ENCODE measurements around the gene RBM47.

RBM47 gene

DNA sequence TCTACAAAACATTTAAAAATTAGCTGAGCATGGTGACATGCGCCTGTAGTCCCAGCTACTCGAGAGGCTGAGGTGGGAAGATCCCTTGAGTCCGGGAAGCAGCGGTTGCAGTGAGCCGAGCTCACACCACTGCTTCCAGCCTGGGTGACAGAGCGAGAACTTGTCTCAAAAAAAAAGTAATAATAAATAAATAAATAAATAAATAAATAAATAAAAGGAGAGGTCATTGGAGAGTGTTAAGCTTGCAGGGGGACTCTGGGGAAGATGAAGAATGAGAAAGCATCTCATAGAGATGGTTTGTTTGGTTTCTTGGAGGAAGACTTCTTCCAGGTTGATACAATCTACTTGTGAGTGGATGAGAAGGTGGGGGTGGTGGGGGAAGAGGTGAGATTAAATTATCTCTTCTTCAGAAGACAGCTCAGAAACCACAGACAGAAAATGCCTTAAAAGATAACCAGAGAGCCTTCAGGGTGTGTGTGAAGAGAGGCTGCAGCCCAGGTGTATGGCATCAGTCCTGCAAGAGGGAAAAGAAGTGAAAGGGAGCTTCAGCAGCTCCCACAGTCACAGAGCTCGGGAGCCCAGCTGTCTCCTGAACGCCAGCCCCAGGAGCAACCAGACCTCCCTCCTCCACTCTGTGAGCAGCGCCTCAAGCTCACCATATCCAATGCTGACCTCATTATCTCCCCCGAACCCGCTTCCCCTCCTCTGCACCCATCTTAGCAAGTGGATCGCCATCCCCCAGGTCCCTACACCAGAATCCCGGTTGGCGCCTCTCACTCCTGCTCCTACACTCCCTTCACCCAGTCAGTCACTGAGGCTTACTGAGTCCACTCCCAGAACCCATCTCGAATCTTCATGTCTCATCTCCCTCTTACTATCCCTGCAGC is 48.2 kb downstream of the RBM47 start:
- H3K27ac ChIP-seq = peak overlapping the region; percentile 36; the same call in 1 of the 2 replicates
- peaks cover 65% of the 10 kb centered on the region for H3K4me1 ChIP-seq (ENCODE audit: low read depth, poor library complexity, severe bottlenecking)
- H3K79me2 ChIP-seq (ENCODE audit: insufficient read depth, low read depth) = peaks cover 7% of the 10 kb centered on the region; the same call in 1 of the 2 replicates
- no peak overlapping the region for H3K9ac ChIP-seq
- H3K4me2 ChIP-seq = peak overlapping the region; percentile 42; the same call in 1 of the 2 replicates
- TF ChIP-seq, protein P1, sequence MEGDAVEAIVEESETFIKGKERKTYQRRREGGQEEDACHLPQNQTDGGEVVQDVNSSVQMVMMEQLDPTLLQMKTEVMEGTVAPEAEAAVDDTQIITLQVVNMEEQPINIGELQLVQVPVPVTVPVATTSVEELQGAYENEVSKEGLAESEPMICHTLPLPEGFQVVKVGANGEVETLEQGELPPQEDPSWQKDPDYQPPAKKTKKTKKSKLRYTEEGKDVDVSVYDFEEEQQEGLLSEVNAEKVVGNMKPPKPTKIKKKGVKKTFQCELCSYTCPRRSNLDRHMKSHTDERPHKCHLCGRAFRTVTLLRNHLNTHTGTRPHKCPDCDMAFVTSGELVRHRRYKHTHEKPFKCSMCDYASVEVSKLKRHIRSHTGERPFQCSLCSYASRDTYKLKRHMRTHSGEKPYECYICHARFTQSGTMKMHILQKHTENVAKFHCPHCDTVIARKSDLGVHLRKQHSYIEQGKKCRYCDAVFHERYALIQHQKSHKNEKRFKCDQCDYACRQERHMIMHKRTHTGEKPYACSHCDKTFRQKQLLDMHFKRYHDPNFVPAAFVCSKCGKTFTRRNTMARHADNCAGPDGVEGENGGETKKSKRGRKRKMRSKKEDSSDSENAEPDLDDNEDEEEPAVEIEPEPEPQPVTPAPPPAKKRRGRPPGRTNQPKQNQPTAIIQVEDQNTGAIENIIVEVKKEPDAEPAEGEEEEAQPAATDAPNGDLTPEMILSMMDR (conservative IDR thresholded peaks at IDR 0.05; ENCODE audit: low read depth, low read length) = no peak
- H2AFZ ChIP-seq (ENCODE audit: low read depth) = no peak overlapping the region
- H3K4me3 ChIP-seq (IDR thresholded peaks at IDR 0.05; ENCODE audit: insufficient read depth, low read depth, low read length) = no peak overlapping the region
- H3K27me3 ChIP-seq (ENCODE audit: insufficient read depth, low read depth) = no peaks in the 10 kb centered on the region
- no peaks in the 10 kb centered on the region for H4K20me1 ChIP-seq (ENCODE audit: insufficient read depth)
- no peaks in the 10 kb centered on the region for H3K36me3 ChIP-seq (ENCODE audit: insufficient read depth)

DNA sequence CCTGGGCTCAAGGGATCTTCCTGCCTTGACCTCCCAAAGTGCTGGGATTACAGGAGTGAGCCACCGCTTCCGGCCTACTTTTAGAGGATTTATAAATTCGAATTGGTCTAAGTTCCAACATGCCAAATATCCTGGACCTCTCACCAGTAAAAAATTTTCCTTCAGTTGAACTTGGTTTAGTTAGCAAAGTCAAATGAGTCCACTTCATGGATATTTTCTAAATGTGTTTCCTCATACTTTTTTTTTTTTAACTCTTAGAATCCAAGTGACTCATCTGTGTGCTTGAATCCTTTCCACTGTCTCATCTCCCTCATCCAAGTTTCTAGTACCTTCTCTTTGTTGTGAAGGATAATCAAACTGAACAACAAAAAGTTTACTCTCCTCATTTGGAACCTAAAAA is 49.7 kb downstream of the RBM47 start:
- H3K4me2 ChIP-seq = no peak overlapping the region
- no peak overlapping the region for H3K27ac ChIP-seq
- no peaks in the 10 kb centered on the region for H3K36me3 ChIP-seq (ENCODE audit: insufficient read depth)
- H2AFZ ChIP-seq (ENCODE audit: low read depth) = no peak overlapping the region
- peaks cover 78% of the 10 kb centered on the region for H3K4me1 ChIP-seq (ENCODE audit: low read depth, poor library complexity, severe bottlenecking)
- H3K27me3 ChIP-seq (ENCODE audit: insufficient read depth, low read depth) = no peaks in the 10 kb centered on the region
- no peak overlapping the region for H3K9ac ChIP-seq
- no peak overlapping the region for H3K4me3 ChIP-seq (IDR thresholded peaks at IDR 0.05; ENCODE audit: insufficient read depth, low read depth, low read length)
- H4K20me1 ChIP-seq (ENCODE audit: insufficient read depth) = no peaks in the 10 kb centered on the region
- peaks cover 10% of the 10 kb centered on the region for H3K79me2 ChIP-seq (ENCODE audit: insufficient read depth, low read depth)
- TF ChIP-seq, protein P1 (conservative IDR thresholded peaks at IDR 0.05; ENCODE audit: low read depth, low read length) = no peak

DNA sequence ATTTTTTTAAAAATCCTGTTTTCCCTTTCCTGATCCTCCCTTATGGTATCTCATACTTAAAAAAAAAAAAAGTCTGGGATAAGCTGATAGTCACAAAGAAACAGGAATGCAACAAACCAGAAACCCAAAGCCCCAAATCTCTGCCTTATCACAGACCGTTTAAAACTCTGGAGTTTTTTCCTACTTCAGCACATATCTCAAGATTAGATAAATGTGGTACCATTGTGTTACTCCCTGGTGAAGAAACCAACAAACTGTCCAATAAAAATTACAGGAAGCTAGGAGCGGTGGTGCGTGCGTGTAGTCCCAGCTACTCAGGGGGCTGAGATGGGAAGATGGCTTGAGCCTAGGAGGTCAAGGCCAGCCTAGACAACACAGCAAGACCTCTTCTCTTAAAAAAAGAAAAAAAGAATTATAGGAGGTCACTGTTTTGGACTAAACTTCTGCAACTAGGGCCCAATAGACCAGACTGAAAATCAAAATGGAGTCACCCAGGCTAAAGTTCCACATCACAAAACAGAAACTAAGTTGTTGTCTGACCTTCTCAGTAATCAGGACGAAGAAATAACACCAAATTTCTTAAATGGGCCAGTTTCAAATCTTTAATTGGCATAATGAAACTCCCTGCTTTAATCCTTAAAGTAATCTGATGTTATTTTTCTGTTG is 51.9 kb downstream of the RBM47 start:
- H3K27ac ChIP-seq = peak overlapping the region; percentile 79
- no peaks in the 10 kb centered on the region for H4K20me1 ChIP-seq (ENCODE audit: insufficient read depth)
- H3K36me3 ChIP-seq (ENCODE audit: insufficient read depth) = no peaks in the 10 kb centered on the region
- no peaks in the 10 kb centered on the region for H3K27me3 ChIP-seq (ENCODE audit: insufficient read depth, low read depth)
- H3K9ac ChIP-seq = peak overlapping the region; percentile 29; the same call in 1 of the 2 replicates
- H3K4me1 ChIP-seq (ENCODE audit: low read depth, poor library complexity, severe bottlenecking) = peaks cover 95% of the 10 kb centered on the region
- no peak overlapping the region for H2AFZ ChIP-seq (ENCODE audit: low read depth)
- peaks cover 22% of the 10 kb centered on the region for H3K79me2 ChIP-seq (ENCODE audit: insufficient read depth, low read depth)
- H3K4me2 ChIP-seq = peak overlapping the region; percentile 71
- TF ChIP-seq, protein P1 (conservative IDR thresholded peaks at IDR 0.05; ENCODE audit: low read depth, low read length) = no peak
- no peak overlapping the region for H3K4me3 ChIP-seq (IDR thresholded peaks at IDR 0.05; ENCODE audit: insufficient read depth, low read depth, low read length)

DNA sequence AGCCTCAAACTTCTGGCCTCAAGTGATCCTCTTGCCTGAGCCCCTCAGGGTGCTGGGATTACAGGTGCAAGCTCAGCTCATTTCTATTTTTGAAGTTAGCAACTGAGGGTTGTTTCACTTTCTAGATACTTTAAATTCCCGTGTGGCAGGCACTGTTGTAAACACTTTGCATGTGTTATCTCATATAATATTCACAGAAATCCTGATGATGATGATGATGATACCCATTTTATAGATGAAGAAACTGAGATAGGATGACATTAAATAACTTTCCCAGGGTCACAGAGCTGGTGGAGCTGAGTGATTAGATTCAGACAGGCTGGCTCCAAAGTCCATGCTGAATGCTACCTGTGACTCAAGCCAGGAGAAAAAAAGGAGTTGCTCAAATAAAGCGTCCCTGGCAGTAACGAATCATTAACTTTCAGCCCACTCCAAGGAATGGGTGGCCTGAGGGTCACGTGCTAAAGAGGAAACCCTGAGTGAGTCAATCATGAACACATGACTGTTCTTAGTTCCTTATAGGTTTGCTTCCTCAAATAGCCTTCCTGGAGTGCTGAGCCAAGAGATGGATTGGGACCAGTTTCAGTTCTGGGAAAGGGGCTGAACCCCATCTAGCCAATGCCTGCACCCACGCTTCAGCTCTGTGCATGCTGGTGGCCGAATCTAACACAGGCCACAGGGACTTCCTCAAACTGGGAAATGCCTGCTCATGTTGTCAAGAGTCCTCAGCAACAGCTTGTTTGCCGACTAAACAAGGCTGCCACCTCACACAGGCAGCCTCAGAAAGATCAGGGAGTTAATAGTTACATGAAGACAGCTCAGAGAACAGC is 52.8 kb downstream of the RBM47 start:
- H4K20me1 ChIP-seq (ENCODE audit: insufficient read depth) = no peaks in the 10 kb centered on the region
- H2AFZ ChIP-seq (ENCODE audit: low read depth) = no peak overlapping the region
- H3K4me2 ChIP-seq = peak overlapping the region; percentile 71
- no peaks in the 10 kb centered on the region for H3K36me3 ChIP-seq (ENCODE audit: insufficient read depth)
- H3K4me1 ChIP-seq (ENCODE audit: low read depth, poor library complexity, severe bottlenecking) = peaks cover 86% of the 10 kb centered on the region
- H3K27me3 ChIP-seq (ENCODE audit: insufficient read depth, low read depth) = no peaks in the 10 kb centered on the region
- H3K9ac ChIP-seq = peak overlapping the region; percentile 29; the same call in 1 of the 2 replicates
- peaks cover 22% of the 10 kb centered on the region for H3K79me2 ChIP-seq (ENCODE audit: insufficient read depth, low read depth)
- TF ChIP-seq, protein P1 (conservative IDR thresholded peaks at IDR 0.05; ENCODE audit: low read depth, low read length) = no peak
- H3K27ac ChIP-seq = peak overlapping the region; percentile 79
- H3K4me3 ChIP-seq (IDR thresholded peaks at IDR 0.05; ENCODE audit: insufficient read depth, low read depth, low read length) = no peak overlapping the region
